GM18499 (cell line): ENCODE data around the gene RPL31.

Experiments used
- ATAC-seq: cut with Tn5 transposase; IDR thresholded peaks from one replicate; pipeline ENCODE4 v1.9.1; 2021; ENCODE audit warnings: moderate number of reproducible peaks; ENCODE audit not compliant: insufficient read depth, unreplicated experiment

Gene RPL31

GRCh38 chr2:100974712-100975520, 27.2 kb upstream of the RPL31 start:
- ATAC-seq = no peak

DNA sequence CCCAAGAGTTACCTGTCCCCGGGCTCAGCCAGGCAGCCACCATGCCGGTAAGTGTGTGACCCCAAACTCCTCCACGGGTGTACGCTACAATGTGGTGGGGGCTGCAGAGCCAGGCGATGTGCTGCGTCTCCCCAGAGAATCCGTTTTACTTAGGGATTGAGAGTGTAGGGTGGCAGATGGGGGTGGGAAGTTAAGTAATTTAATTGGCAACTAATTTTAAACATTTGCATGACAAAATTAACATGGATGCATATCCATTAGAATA, 26.6 kb upstream of the RPL31 start:
- no peak for ATAC-seq

- ATAC-seq = no peak
Observed at GRCh38 chr2:100976061-100976460, 26.0 kb upstream of the RPL31 start.

GRCh38 chr2:100976645-100977391, 25.3 kb upstream of the RPL31 start:
- ATAC-seq = peak; percentile 81

GRCh38 chr2:100977511-100977910, 24.6 kb upstream of the RPL31 start:
- no peak for ATAC-seq

DNA sequence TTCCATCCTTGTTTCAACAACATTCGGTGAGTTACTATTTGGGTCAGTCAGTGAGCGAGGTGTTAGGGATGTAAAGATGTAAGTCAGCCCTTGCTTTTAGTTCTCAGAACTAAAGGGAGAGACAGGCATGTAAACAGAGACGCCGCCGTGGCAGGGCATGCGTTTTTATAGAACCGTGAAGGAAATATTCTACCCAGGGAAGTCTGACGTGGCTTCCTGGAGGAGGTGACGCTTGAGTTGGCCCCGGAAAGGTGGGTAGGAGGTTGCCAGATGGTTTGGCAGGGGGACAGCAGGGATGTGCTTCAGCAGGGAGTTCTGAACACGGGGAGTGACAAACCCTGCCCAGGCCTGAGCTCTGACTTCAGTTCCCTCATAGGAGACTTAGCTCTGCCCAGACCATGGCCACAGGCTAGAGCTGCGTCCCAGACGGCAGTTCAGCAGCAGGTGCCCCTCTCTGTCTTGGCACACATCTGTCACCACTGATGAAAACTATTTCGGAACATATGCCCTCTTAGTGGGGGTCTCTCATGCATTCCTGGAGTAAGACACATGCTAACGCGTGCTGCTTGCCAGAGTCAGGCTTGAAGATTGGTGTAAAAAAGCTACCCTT, 23.4 kb upstream of the RPL31 start:
- ATAC-seq = no peak

DNA sequence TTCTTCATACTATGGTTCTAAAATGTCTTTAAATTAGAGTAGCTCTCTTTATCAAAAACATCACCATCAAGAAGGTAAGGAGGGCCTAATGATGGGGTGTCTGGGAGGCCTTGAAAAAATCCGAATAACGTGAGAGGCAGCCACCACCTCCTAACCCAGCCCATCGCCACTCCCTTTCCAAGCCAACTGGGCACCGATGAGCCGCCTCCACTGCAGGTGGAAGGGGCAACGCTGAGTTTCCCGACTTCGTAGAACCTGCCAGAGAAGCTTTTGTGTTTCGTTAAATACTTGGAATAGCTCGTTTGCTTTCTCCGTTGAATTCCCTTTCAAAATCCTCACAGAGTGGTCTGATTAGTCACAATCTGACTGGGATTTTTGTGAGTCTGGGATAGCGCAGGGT, 22.0 kb upstream of the RPL31 start:
- no peak for ATAC-seq

DNA sequence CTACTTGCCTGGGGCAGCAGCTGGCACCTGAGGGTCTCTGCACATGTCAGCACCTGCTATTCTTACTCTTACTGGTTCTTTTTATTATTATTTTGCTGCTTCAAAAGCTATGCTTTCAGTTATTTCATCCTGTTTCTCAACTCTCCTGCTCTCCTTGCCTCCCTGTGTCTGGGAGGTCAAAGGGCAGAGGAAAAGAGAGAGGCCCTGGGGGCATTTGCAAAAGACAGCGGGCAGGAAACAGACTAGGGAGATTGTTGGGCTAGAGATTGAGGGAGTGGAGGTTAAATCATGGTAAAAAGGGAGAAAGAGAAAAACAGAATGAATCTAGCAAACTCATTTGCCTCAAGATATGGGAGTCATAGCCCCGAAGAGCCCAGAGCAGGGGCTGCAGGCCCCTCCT, 21.1 kb upstream of the RPL31 start:
- no peak for ATAC-seq

DNA sequence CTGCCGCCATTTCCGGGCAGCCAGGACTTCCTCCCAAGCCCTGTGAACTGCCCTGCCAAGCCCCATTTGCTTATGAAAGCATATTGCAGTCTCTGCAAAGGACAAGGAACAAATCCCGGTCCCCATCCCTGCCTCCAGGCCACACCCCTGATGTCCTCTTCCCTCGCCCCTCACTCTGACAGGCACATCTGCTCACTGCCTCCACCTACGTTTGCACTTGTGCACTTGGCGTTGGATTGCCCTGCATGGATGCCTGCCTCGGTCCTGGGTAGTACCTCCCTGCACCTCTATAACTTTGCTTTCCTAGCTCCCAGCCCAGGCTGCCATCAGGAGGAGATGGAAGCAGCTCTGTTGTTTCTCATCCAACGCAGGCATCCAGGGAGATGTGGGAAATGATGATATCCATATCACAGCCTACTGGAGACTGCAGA, 19.6 kb upstream of the RPL31 start:
- ATAC-seq = no peak

GRCh38 chr2:100983201-100983600, 18.9 kb upstream of the RPL31 start:
- no peak for ATAC-seq

GRCh38 chr2:100983684-100984310, 18.3 kb upstream of the RPL31 start:
- no peak for ATAC-seq

- ATAC-seq = no peak
Observed at GRCh38 chr2:100984892-100985307, 17.2 kb upstream of the RPL31 start.

GRCh38 chr2:100986157-100986556, 15.9 kb upstream of the RPL31 start:
- no peak for ATAC-seq

DNA sequence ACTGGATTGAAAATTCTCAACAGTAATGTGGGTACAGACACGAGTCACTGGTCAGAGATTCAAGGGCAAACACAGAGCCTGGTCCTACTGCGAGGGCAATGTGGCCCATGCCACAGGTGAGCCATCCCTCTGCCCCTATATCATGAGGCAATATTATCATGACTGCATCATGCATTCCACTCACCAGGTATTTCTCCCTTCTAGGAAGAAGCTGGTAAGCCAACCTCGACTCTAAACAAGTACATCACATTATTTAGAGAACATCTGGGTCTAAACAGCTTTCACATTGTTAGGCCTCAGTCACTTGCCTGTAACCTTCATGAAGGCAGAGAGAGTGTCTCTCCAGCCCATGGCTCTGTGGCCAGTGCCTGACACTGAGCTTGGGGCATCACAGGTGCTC, 14.6 kb upstream of the RPL31 start:
- ATAC-seq = no peak

DNA sequence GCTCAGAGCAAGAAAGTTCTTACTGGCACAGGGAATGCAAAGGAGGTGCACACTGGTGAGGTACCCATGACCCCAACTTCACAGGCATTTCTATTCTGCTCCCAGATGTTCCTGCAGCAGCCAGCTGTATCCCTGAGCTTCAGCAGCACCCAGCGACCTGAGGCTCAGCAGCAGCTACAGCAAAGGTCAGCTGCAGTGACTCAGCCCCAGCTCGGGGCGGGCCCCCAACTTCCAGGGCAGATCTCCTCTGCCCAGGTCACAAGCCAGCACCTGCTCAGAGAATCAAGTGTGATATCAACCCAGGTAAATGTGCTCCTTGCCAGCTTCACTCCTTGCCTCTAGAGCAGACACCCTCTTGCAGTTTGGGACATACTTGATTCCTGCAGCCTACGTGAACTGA, 14.1 kb upstream of the RPL31 start:
- ATAC-seq = no peak

GRCh38 chr2:100988630-100989417, 13.3 kb upstream of the RPL31 start:
- ATAC-seq = no peak

GRCh38 chr2:100989666-100990065, 12.4 kb upstream of the RPL31 start:
- no peak for ATAC-seq

DNA sequence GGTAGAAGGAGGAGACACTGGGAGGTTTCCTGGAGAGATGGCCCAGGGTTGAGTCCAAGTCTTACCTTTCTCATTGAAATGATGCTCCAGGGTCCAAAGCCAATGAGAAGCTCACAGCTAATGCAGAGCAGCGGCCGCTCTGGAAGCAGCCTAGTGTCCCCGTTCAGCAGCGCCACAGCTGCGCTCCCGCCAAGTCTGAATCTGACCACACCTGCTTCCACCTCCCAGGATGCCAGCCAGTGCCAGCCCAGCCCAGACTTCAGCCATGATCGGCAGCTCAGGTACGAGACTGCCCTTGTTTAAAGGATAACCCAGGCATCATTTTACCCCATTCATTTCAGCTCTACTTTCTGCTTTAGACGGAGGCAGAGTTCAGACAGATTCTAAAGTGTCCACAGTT, 11.9 kb upstream of the RPL31 start:
- no peak for ATAC-seq

- ATAC-seq = no peak
Observed at GRCh38 chr2:100990650-100991403, 11.3 kb upstream of the RPL31 start.

DNA sequence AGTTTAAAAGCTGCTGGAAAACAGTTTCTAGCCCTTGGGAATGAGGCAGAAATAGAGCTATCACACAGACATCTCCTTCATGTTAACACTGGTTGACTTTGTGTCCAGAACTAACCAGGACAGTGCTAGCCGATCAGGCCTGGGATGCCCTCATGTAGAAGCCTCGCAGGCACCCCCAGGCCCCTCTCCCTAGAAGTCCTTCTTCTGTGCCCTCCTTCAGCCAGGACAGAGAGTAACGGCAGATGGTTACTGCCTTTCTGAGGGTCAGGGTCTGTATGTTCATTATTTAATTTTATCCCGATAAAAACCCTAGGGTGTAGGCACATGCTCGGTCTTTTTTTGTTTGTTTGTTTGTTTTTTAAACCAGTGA, 10.7 kb upstream of the RPL31 start:
- no peak for ATAC-seq
